HepG2 (cell line): ENCODE data around the gene ALG14. TPM values are rescaled to one million over a fixed set of nuclear protein-coding genes. Genes with fewer than 3 reads are reported as not detected.
A peak's percentile ranks its signal among the peaks of the same experiment; 100 is the strongest.

Experiments
- FOXK2 ChIP-seq: fragments of 450-650 bp; IDR thresholded peaks from 2 replicates; pipeline ENCODE4 v1.6.1; 2016
- GATAD2A ChIP-seq: IDR thresholded peaks from 2 replicates; pipeline ENCODE4 v1.6.1; 2016
- HNRNPK ChIP-seq: fragments of 200-400 bp; formaldehyde crosslinking; IDR thresholded peaks from 2 replicates; pipeline ENCODE4 v1.6.1; 2018; ENCODE audit warnings: low read length, low read depth, moderate library complexity, mild to moderate bottlenecking; ENCODE audit not compliant: poor library complexity, severe bottlenecking
- KDM4B ChIP-seq: sonication (generic); formaldehyde crosslinking; IDR thresholded peaks from 2 replicates; pipeline ENCODE4 v1.4.0; 2020; ENCODE audit warnings: missing genetic modification reagents
- MAFF ChIP-seq: IDR thresholded peaks from 2 replicates; pipeline ENCODE4 v1.6.1; 2011; ENCODE audit warnings: low read depth, low read length, improper control_type of control experiment
- PITX1 ChIP-seq: sonication (generic); formaldehyde crosslinking; IDR thresholded peaks from 2 replicates; pipeline ENCODE4 v1.5.1; 2020; ENCODE audit warnings: mild to moderate bottlenecking, missing genetic modification reagents
- RARA ChIP-seq: IDR thresholded peaks from 2 replicates; pipeline ENCODE4 v1.6.1; 2016; ENCODE audit warnings: missing genetic modification reagents, missing compliant biosample characterization
- SOX13 ChIP-seq, 3 experiments: fragments of 450-650 bp in 1 of 3; sonication (generic) in 1 of 3; formaldehyde crosslinking in 1 of 3; IDR thresholded peaks in 2 of 3; conservative IDR thresholded peaks in 1 of 3; 2 replicates each; pipeline versions ENCODE4 v1.5.0 to v1.6.1; 2016 to 2020; ENCODE audit warnings: antibody characterized with exemption in 1 of 3, mild to moderate bottlenecking in 1 of 3, missing compliant biosample characterization in 1 of 3, missing genetic modification reagents in 1 of 3, moderate library complexity in 1 of 3
- TRIM24 ChIP-seq: sonication (generic); formaldehyde crosslinking; IDR thresholded peaks from 2 replicates; pipeline ENCODE4 v1.8.0; 2022; ENCODE audit warnings: mild to moderate bottlenecking, missing genetic modification reagents
- TSC22D2 ChIP-seq: sonication (generic); formaldehyde crosslinking; IDR thresholded peaks from 2 replicates; pipeline ENCODE4 v1.5.1; 2020; ENCODE audit warnings: missing genetic modification reagents, mild to moderate bottlenecking, borderline replicate concordance
- ZIK1 ChIP-seq: sonication (generic); formaldehyde crosslinking; IDR thresholded peaks from 2 replicates; pipeline ENCODE4 v1.5.0; 2020; ENCODE audit warnings: mild to moderate bottlenecking, low read depth, missing genetic modification reagents, borderline replicate concordance
- ZNF264 ChIP-seq: sonication (generic); formaldehyde crosslinking; IDR thresholded peaks from 2 replicates; pipeline ENCODE4 v1.4.0; 2020; ENCODE audit warnings: missing genetic modification reagents
- ZNF292 ChIP-seq: sonication (generic); formaldehyde crosslinking; IDR thresholded peaks from 2 replicates; pipeline ENCODE4 v1.8.1; 2022; ENCODE audit warnings: mild to moderate bottlenecking, low read depth, missing genetic modification reagents, borderline replicate concordance
- ZNF607 ChIP-seq: sonication (generic); formaldehyde crosslinking; IDR thresholded peaks from 2 replicates; pipeline ENCODE4 v1.5.1; 2020; ENCODE audit warnings: missing genetic modification reagents, mild to moderate bottlenecking, borderline replicate concordance
- ZZZ3 ChIP-seq: sonication (generic); formaldehyde crosslinking; IDR thresholded peaks from 2 replicates; pipeline ENCODE4 v1.4.0; 2020; ENCODE audit warnings: missing genetic modification reagents, mild to moderate bottlenecking, borderline replicate concordance
- polyA plus RNA-seq, 8 experiments: library from polyadenylated mRNA; depleted of rRNA in 3 of 8; stranded (reverse) in 7 of 8; unstranded in 1 of 8; fragments of >200 nt; fragmentation: Illumina TruSeq in 4 of 8; extraction: Trizol in 4 of 8; gene quantifications; 2 replicates each; pipeline versions ENCODE4 v1.2.1 to v1.2.3, GENCODE V29; 2011 to 2016; ENCODE audit warnings: low read depth in 4 of 8, missing spikeins in 1 of 8, mixed read lengths in 1 of 8; ENCODE audit not compliant: insufficient read depth in 1 of 8
- total RNA-seq, 5 experiments: library from RNA; depleted of rRNA; stranded (reverse); fragments of >200 nt; fragmentation: Illumina TruSeq; extraction: Trizol; gene quantifications; 2 replicates each; pipeline ENCODE4 v1.2.3, GENCODE V29; 2016; ENCODE audit warnings: low read depth in 1 of 5
- TF ChIP-seq, protein P1 (sequence below): sonication (generic); formaldehyde crosslinking; IDR thresholded peaks from 2 replicates; pipeline ENCODE4 v1.4.0; 2020; ENCODE audit warnings: missing genetic modification reagents
- TF ChIP-seq, protein P2 (sequence below): sonication (generic); formaldehyde crosslinking; IDR thresholded peaks from 2 replicates; pipeline ENCODE4 v1.5.0; 2020; ENCODE audit warnings: mild to moderate bottlenecking, missing genetic modification reagents
- TF ChIP-seq, protein P3 (sequence below): IDR thresholded peaks from 2 replicates; pipeline ENCODE4 v1.6.1; 2016; ENCODE audit warnings: missing biosample characterization, missing genetic modification reagents, low read depth
- TF ChIP-seq, protein P4 (sequence below): sonication (generic); formaldehyde crosslinking; IDR thresholded peaks from 2 replicates; pipeline ENCODE4 v1.4.0; 2020; ENCODE audit warnings: missing genetic modification reagents

ALG14 gene
- total and polyA plus RNA-seq, 2 of the 13 experiments (the other 11 are each of a cell fraction or from before 2014, with no cell fraction given), result 4.5 to 12.7 TPM

DNA sequence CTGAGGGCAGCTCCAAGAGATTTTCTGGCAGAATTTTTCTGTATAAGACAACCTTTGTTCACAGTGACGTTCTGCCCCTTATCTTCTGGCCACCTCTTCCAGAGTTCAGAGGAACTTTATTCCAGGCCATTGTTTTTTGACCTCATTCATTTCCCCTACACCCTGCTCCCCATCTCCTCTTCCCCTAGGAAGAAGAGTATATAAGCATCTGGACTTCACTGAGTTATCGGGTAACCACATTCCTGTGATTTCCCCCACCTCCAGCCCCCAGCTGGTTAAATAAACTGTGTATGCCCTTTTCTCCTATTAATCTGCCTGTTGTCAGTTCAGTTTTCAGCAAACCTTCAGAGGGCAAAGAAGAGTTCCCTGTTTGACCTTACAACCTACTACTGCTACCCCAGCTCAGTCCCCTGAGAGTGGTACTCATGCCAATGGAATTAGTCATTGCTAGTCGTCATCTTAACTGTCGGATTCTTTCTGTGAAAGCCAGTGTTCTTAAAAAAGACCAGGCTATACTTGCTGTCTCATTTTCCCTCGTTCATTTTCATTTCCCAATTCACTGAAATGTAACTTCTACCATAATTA lies 14.3 kb upstream of the ALG14 start (continued):
- TF ChIP-seq, protein P1, sequence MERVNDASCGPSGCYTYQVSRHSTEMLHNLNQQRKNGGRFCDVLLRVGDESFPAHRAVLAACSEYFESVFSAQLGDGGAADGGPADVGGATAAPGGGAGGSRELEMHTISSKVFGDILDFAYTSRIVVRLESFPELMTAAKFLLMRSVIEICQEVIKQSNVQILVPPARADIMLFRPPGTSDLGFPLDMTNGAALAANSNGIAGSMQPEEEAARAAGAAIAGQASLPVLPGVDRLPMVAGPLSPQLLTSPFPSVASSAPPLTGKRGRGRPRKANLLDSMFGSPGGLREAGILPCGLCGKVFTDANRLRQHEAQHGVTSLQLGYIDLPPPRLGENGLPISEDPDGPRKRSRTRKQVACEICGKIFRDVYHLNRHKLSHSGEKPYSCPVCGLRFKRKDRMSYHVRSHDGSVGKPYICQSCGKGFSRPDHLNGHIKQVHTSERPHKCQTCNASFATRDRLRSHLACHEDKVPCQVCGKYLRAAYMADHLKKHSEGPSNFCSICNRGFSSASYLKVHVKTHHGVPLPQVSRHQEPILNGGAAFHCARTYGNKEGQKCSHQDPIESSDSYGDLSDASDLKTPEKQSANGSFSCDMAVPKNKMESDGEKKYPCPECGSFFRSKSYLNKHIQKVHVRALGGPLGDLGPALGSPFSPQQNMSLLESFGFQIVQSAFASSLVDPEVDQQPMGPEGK (CRISPR knock-in tag), result peak; percentile 77
- TF ChIP-seq, protein P2, sequence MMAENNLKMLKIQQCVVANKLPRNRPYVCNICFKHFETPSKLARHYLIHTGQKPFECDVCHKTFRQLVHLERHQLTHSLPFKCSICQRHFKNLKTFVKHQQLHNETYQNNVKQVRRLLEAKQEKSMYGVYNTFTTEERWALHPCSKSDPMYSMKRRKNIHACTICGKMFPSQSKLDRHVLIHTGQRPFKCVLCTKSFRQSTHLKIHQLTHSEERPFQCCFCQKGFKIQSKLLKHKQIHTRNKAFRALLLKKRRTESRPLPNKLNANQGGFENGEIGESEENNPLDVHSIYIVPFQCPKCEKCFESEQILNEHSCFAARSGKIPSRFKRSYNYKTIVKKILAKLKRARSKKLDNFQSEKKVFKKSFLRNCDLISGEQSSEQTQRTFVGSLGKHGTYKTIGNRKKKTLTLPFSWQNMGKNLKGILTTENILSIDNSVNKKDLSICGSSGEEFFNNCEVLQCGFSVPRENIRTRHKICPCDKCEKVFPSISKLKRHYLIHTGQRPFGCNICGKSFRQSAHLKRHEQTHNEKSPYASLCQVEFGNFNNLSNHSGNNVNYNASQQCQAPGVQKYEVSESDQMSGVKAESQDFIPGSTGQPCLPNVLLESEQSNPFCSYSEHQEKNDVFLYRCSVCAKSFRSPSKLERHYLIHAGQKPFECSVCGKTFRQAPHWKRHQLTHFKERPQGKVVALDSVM, result no peak
- TF ChIP-seq ZNF292 (CRISPR knock-in tag) (no peak; the same call in 1 of the 2 replicates), TRIM24 (CRISPR knock-in tag) (no peak), TSC22D2 (CRISPR knock-in tag) (no peak), RARA (peak; percentile 76), ZNF607 (CRISPR knock-in tag) (no peak), ZZZ3 (CRISPR knock-in tag) (no peak), PITX1 (peak; percentile 36; the same call in 1 of the 2 replicates), FOXK2 (no peak), HNRNPK (peak; percentile 42), SOX13 (IDR thresholded peaks at IDR 0.05) (no peak), SOX13 (CRISPR knock-in tag; conservative IDR thresholded peaks at IDR 0.05 in 1 of 2, IDR thresholded peaks at IDR 0.05 in 1 of 2) (peak in 1 of 2 experiments; percentile 56; a peak in 2 of 4 replicates), GATAD2A (CRISPR knock-in tag) (peak; percentile 50), ZIK1 (CRISPR knock-in tag) (no peak), KDM4B (CRISPR knock-in tag) (no peak), MAFF (no peak), ZNF264 (no peak)
- TF ChIP-seq, protein P3, sequence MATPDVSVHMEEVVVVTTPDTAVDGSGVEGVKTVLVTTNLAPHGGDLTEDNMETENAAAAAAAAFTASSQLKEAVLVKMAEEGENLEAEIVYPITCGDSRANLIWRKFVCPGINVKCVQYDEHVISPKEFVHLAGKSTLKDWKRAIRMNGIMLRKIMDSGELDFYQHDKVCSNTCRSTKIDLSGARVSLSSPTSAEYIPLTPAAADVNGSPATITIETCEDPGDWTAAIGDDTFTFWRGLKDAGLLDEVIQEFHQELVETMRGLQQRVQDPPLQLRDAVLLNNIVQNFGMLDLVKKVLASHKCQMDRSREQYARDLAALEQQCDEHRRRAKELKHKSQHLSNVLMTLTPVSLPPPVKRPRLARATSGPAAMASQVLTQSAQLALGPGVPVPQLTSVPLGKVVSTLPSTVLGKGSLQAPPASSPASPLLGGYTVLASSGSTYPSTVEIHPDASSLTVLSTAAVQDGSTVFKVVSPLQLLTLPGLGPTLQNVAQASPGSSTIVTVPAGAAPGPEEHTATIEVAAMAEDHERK (CRISPR knock-in tag), result no peak
- TF ChIP-seq, protein P4, sequence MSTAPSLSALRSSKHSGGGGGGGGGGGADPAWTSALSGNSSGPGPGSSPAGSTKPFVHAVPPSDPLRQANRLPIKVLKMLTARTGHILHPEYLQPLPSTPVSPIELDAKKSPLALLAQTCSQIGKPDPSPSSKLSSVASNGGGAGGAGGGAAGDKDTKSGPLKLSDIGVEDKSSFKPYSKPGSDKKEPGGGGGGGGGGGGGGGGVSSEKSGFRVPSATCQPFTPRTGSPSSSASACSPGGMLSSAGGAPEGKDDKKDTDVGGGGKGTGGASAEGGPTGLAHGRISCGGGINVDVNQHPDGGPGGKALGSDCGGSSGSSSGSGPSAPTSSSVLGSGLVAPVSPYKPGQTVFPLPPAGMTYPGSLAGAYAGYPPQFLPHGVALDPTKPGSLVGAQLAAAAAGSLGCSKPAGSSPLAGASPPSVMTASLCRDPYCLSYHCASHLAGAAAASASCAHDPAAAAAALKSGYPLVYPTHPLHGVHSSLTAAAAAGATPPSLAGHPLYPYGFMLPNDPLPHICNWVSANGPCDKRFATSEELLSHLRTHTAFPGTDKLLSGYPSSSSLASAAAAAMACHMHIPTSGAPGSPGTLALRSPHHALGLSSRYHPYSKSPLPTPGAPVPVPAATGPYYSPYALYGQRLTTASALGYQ (CRISPR knock-in tag), result no peak
